Activated CD4-positive, CD25-positive, alpha-beta regulatory T cell treated with anti-CD3 and anti-CD28 coated beads, Interleukin-2, amount 50 U/mL, for 72 hours (primary cell): Measurements from ENCODE around the gene RASSF5.
"Not testable (repeated sequence)": the region's sequence is repeated elsewhere in the genome, so short reads cannot be mapped to it uniquely, and the experiment has no call there.

ENCODE experiments used
- DNase-seq: peaks from one replicate; pipeline ENCODE4 v3.0.0; 2021

Gene RASSF5

DNA sequence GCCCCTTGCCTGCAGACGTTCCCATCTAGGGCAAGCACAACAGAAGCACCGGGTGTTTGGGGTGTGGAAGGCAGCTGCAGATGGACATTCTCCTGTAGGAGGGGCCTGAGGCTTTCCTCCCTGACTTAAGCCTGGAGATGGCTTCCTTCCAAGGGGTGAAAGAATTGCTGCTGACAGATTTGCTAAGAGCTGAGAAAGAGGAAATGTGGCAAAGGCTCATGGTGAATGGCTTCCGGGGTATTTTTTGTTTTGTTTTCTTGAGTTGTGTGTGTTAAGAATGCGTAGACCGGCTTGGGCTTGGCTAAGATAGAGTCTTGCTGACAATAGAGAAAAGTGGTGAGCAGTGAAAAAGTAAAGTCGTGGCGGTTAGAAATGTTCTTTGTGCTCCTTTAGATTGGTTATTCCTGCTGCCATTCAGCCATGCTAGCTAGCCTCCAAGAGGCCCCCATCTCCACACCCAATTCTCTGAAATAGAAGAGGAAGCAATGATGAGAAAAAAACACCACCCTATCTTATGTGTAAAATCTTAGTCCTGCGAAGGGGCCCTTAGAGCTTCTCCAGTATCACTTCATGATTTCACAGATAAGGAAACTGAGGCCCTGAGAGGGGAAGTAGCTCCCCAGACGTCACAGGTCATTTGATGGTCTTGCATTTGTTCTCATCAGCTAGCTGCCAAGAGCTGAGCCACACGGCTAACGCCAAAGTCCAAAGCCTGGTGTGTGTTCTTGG is 68.0 kb downstream of the RASSF5 start:
- DNase-seq, result no peak

DNA sequence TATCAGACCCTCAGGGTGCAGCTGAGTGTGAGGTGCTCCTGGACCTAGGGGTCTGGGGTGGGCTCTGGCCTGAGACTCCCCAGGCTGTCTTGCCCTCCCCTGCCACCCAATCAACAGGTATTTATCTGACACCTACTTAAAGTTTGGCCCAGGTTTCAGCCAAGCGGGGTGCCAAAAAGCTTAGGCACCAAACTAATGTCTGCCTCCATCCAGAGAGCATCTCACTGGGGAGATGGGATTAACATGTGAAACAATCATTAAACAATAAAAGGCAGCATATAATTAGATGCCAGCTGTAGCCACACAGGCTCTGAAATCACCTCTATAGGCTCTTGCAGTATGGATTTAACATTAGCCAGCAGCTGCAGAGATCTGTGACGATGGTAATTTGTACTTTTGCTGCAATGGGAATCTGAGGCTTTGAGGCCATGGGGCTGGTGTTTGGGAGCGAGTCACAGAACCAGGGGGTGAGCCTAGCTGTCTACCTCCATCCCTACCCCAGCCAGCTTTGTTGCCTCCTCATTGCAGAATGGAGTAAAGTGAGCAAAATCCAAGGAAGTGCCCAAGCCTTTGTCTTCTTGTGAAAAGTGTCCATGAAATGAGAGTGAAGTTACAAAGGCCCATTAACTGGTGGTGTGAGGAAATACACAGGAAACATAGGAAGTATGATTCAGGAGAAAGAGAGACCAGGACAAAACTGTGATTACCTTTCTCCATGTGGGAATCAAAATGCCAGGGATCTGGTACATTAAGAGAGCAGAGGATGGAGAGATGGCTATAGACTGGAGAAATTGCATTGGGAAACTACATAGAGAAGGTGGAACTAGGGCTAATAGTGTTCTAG is 68.8 kb downstream of the RASSF5 start:
- DNase-seq, result no peak

DNA sequence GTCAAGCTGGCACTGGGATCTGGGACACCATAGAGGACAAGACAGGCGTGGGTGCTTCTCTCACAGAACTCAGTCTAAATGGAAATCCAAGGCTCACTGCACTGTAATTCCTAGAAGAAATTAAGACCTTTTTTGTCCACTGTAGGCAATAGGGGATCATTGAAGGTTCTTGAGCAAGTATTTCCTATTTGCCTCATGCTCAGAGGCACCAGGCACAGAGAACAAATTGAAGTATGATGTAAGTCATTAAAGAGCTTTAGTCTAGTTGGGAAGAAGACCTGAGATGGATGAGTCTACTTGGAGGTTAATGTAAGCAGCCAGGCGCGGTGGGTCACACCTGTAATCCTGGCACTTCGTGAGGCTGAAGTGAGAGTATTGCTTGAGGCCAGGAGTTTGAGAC is 70.3 kb downstream of the RASSF5 start:
- DNase-seq, result no peak

DNA sequence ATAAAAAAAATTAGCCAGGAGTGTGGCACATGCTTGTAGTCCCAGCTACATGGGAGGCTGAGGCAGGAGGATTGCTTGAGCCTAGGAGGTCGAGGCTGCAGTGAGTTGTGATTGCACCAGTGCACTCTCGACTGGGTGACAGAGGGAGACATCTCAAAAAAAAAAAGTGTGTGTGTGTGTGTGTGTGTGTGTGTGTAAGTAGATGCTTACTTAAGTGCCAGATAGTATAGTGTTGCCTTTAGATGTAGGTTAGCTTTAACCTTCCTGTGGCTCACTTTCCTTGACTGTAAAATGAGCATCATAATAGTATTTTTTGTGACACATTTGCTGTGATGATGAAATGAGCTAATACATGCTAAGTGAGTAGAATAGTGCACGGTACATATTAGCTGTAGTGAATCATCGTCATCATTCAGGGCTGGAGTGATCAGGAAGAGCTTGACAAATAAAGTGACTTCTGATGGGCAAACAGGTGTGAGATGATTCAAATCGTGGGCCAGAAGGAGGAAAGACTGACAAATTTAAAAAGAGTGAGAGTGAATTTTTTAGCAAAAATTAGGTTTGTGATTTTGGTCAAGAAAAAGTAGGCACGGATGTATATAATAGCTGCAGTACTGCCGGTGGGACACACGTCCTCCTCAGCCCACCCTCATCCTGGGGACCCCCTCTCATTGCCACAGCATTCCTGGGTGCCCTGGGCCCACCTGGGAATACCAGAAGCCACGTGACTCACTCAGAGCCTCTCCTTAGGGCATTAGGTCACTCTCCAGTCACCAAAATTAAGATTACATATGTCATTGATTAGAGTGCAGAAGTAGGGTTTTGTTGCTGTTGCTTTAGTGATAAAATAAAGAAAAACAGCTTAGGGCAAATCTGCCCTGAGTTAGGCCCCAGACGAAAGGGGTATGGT is 71.0 kb downstream of the RASSF5 start:
- DNase-seq, result no peak

DNA sequence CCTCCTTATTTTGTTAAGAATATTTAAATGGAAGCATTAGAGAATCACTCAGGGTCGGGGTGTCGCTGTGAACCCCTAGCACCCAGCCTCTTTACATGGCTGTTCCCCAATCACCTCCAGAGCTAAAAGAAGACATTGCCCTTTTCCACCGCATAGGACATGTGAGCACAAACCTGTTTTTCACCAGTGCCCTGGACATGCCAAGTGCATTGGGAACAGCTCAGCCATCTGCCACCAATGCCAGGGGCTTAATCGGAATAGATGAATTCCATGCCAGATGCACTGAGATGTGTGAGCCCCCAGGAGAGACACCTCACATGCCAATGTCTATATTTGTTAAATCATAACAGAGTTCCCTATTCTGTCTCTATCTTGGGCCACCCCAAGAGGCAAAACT is 71.6 kb downstream of the RASSF5 start:
- no peak for DNase-seq

DNA sequence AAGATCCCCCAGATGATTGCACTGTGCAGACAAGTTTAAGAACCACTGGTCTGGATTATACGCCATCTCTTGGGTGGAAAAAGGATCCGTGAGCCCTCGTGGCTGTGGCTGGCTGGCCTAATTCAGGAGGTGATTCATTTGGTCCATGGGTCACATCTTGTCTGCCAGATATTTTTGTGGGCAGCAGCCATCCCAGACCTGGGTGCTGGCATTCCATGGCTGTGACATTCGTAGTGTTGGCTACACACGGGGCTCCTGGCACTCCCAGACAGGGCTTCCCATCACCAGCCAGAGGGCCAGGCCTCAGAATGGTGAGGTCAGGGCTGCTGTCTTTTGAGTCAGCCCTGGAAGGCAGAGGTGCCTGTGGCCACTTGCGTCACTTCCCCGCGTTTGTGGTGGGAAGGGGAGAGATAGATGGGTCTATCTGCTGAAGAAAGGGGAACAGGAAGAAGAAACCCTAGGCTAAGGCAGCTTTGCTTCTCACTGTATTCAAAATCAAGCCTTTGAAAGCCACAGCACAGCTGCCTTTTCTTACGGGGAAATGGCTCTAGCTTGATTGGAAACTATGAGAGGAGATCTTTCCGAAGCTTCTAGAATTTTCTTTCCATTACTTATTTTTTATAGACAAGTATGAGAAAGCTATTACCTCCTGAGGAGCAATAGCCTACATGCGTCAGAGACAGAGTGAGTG is 72.6 kb downstream of the RASSF5 start:
- DNase-seq, result peak; percentile 79

DNA sequence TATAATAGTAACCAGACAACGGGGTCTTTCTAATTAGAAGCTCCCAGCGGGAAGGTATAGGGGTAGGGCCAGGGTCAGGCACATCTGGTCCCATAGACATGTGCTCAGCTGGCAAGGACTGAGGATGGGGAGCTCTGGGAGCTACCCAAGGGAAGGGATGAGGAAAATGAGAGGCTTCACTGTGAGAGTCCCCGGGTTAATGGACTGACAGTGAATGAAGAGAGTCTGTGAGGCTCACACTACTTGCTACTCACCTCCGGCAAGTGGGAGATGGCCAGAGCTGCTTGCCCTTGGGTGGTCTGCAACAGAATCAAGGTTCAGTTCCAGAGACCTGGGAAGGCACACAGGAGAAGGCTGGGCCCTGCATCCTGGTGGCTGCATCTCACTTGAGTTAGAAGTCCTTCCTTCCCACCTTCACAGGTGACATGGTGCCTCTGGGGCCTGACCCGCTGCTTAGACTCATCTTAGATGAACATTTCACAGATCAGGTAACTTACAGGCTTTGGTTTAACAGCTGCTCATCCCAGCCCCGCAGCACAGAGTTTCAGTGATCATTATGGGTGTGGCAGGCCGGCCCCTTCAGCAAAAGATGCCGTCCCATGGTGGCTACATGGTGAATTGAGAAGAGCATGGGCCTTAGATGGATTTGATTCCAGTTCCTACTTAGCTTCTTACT is 73.2 kb downstream of the RASSF5 start:
- DNase-seq, result no peak

DNA sequence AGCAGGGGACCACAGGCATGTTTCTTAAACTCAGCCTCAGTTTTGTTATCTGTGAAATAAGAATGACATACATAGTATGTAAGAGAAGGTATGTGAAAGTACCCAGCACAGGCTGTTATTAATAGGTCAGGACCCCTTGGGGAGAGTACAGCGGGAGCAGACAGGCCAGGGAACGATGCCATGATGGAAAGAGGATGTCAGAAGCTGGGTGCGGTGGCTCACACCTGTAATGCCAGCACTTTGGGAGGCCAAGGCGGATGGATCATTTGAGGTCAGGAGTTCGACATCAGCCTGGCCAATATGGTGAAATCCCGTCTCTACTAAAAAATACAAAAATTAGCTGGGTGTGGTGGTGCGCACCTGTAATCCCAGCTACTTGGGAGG is 73.8 kb downstream of the RASSF5 start:
- DNase-seq, result not testable (repeated sequence)

DNA sequence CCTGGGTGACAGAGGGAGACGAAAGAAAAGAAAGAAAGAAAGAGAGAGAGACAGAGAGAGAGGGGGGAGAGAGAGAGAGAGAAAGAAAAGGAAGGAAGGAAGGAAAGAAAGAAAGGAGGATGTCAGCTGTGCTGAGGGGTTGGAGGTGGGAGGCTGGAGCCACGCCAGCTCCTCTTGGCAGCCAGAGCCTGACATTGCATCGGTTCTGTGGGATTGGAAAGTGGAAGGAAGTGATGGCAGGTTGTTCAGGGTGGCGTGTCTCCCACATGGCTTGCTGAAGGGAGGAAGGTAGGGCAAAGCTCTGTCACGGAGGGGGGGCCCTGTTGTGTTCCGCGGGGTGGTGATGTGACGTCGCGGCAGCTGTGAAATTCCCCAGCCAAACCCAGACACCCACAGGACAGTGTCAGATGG is 74.2 kb downstream of the RASSF5 start:
- DNase-seq, result peak; percentile 55

DNA sequence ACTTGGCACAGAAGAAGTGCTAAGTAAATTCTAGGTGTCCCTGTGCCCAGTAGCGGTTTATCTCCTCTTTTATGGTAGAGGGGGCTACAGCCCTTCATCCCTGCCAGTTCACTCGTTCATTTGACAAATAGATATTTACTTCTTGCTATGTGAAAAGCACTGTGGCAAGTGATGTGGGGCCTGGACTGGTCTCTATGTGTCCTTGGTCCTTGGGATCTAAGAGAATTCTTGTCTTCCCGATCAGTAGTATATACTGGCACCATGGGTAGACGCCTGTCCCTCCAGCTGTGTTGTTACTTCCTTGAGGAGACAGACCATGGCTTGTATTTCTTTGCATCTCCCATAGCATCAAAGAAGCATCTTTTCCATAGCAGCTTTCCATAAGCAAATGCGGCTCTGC is 75.2 kb downstream of the RASSF5 start:
- DNase-seq, result peak; percentile 23

DNA sequence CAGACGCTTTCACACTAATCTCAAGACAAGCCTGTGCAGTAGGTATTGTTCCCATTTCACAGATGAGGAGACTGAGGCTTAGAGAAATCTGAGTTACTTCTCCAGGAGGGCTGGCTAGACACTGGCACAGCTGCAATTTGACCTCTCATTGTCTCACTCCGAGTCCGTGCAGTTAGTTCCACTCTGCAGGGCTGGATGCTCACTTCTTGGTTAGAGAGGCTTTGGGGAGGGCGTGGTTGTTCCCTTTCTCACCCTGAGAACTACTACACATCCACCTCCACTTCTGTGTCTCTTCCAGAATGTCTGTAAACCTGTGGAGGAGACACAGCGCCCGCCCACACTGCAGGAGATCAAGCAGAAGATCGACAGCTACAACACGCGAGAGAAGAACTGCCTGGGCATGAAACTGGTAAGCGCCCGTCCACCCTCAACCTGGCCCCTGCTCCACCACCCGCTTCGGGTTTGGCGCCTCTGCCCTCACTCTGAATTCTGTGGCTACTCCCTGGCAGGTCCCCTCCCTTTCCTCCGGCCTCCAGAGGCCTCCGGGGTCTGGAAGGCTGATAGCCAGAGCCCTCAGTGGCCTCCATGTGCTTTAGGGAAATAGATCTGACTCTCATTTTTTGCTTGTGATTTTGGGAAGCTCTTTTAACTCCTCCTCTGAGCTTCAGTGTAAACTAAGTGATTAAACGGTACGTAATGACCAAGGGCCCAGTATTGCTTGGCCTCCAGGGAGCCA is 75.8 kb downstream of the RASSF5 start:
- DNase-seq, result peak; percentile 44

DNA sequence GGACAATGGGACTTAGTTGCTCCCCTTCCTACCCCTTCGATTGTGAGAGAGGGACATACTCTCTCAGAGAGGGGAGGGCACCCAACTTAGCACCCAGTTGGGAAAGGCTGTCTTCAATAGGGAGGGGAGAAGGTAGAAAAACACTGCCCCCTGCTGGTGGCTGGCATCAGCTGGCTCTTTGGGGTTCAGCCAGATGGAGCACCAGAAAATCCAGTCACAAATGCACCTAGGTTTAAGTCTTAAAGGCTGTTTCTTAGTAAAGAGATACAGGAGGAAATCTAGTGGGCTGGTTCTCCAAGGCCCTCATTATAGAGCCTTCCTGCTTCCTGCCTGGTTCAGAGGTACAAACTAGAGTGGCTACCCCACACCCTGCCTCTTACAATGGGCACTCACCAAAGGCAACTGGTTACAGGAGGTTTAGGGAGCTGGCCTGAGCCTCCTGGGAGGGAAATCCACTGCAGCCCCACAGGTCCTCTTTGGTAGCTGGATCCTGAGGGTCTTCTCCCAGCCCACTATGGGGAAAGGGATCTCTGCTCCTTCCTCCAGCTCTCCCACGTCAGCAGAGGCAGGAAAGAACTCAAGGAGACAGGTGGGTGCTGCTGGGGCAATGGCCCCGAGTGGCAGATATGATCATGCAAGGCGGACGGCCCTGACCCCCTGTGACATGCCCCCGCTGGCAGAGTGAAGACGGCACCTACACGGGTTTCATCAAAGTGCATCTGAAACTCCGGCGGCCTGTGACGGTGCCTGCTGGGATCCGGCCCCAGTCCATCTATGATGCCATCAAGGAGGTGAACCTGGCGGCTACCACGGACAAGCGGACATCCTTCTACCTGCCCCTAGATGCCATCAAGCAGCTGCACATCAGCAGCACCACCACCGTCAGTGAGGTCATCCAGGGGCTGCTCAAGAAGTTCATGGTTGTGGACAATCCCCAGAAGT is 76.6 kb downstream of the RASSF5 start:
- DNase-seq, result peak; percentile 85

DNA sequence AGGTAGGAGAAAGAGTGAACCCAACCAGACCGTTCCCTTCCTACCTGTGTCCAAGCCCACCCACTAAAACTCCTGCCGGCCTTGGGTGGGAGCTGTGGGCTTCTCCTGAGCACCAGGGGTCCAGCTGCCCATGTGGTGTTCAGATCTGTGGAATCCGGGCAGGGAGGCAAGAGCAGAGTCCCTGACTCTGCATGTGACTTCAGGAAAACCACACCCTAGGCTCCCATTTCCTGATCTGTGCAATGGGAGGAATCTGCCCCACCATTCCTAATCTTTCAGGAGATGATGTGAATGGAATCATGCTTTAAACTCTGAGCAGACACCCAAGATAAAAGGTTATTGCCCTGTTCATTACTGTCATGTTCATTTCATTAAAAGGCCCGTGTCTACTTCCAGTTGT is 77.4 kb downstream of the RASSF5 start:
- peak; percentile 9 for DNase-seq

DNA sequence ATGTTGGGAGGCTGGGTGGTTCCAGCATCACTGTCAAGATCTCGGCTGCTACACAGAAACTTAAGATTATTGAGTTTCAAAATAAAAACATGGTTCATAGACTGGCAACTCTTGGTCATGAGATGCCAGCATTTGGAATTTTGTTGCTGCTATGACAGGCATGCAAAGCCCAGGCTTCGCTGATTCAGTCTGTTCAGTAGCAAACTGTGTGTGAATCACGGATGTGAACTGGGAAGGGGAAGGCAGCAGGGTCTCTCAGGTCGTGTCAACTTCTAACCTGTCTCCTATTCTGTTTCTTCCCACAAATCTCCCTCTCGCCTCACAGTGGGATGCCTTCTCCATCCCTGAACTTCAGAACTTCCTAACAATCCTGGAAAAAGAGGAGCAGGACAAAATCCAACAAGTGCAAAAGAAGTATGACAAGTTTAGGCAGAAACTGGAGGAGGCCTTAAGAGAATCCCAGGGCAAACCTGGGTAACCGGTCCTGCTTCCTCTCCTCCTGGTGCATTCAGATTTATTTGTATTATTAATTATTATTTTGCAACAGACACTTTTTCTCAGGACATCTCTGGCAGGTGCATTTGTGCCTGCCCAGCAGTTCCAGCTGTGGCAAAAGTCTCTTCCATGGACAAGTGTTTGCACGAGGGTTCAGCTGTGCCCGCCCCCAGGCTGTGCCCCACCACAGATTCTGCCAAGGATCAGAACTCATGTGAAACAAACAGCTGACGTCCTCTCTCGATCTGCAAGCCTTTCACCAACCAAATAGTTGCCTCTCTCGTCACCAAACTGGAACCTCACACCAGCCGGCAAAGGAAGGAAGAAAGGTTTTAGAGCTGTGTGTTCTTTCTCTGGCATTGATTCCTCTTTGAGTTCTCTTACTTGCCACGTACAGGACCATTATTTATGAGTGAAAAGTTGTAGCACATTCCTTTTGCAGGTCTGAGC is 79.4 kb downstream of the RASSF5 start:
- DNase-seq, result no peak

DNA sequence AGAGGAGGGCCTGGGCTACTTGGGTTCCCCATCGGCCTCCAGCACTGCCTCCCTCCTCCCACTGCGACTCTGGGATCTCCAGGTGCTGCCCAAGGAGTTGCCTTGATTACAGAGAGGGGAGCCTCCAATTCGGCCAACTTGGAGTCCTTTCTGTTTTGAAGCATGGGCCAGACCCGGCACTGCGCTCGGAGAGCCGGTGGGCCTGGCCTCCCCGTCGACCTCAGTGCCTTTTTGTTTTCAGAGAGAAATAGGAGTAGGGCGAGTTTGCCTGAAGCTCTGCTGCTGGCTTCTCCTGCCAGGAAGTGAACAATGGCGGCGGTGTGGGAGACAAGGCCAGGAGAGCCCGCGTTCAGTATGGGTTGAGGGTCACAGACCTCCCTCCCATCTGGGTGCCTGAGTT is 80.6 kb downstream of the RASSF5 start:
- DNase-seq, result no peak

DNA sequence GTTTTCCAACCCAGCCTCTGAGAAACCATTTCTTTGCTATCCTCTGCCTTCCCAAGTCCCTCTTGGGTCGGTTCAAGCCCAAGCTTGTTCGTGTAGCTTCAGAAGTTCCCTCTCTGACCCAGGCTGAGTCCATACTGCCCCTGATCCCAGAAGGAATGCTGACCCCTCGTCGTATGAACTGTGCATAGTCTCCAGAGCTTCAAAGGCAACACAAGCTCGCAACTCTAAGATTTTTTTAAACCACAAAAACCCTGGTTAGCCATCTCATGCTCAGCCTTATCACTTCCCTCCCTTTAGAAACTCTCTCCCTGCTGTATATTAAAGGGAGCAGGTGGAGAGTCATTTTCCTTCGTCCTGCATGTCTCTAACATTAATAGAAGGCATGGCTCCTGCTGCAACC is 81.2 kb downstream of the RASSF5 start:
- DNase-seq, result no peak

DNA sequence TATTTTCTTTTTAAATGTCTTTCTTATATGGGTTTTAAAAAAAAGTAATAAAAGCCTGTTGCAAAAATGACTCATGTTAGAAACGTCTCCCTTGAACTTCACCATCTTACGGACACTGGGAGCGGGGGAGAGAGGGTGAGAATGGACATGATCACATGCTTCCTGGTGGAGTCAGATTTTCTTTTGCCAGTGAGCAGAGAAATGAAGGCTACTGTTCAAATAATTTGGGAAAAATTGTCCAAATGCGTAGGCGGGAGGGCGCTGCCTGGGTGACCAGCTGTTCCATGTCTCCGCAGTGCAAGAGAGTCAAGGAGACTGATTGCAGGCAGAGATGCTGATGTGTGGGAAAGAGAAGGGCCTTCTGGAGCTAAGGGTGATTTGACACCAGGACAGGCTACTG is 81.9 kb downstream of the RASSF5 start:
- DNase-seq, result no peak

DNA sequence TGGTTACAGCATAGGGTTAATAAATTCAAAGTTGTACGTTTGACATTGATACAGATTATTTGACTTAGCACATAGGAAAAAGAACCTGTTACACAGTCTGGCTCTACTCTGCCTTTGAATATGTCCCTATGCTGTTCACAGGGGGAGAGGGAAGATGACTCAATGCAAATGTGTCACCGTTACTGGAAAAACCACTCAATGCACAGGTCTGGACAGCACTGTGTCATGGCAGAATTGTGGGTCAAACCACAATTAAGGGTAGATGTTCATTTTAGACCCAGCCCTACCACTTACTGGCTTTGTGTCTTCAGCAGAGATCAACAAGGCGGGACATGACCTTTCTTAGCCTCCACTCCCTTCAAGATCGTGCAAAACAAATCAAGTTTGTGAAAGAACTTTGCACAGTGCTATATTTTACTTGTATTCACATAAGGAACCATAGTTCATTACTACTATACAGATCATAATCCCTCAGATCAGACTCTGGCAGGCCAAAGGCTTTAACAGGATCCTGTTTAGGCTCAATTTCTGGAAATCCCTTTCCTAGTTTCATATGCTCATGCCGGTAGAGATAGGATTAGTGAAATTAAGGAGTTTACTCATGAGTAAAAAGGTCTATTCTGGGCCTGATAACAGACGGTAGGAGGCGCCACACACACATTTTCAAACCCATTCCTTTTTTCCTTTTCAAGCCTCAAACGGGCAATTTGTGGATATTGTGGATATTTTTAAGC is 82.9 kb downstream of the RASSF5 start:
- DNase-seq, result peak; percentile 55
